ENCODE results near the gene KIFC3. TPM values are rescaled to one million over a fixed set of nuclear protein-coding genes. Genes with fewer than 3 reads are reported as not detected.

Gene KIFC3
- total RNA-seq, 1 experiment from 2014 or later = 64.6 TPM

DNA sequence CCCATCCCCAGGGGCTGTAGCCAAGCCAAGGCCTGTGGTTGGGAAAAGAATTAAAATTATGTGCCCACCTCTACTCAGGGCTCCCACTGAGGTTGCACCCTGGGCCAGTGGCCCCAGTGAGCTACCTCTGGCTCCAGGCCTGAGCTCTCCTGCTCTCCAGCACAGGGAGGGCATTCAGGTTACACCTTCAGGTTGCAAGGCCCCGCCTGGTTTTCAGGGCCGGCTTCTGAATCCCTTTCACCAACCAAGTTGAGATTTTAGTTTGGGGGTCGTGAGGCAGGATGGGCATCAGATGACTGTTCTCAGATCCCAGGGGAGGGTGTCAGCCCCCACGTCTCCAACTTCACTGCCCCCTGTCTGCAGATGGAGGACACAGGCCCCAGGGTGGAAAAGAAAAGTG is 74.7 kb downstream of the KIFC3 start:
- Mint-ChIP-seq H3K4me1 (ENCODE audit: low read depth, unreplicated experiment) (no peaks in the 10 kb centered on the region), H3K27me3 (ENCODE audit: unreplicated experiment) (peaks cover 55% of the 10 kb centered on the region), H3K27ac (ENCODE audit: unreplicated experiment) (no peak overlapping the region), H3K9me3 (ENCODE audit: low read depth, unreplicated experiment) (no peaks in the 10 kb centered on the region), H3K36me3 (ENCODE audit: insufficient read depth, unreplicated experiment) (no peaks in the 10 kb centered on the region), H3K4me3 (ENCODE audit: low read depth, unreplicated experiment) (no peak overlapping the region)
- no TSS peak for BruUV-seq (replicated peaks)
- CTCF ChIA-PET = no interaction called here
- intact Hi-C loops (cut with micrococcal nuclease; ENCODE audit: unreplicated experiment) = no loop called here
- TF ChIP-seq, protein P1, sequence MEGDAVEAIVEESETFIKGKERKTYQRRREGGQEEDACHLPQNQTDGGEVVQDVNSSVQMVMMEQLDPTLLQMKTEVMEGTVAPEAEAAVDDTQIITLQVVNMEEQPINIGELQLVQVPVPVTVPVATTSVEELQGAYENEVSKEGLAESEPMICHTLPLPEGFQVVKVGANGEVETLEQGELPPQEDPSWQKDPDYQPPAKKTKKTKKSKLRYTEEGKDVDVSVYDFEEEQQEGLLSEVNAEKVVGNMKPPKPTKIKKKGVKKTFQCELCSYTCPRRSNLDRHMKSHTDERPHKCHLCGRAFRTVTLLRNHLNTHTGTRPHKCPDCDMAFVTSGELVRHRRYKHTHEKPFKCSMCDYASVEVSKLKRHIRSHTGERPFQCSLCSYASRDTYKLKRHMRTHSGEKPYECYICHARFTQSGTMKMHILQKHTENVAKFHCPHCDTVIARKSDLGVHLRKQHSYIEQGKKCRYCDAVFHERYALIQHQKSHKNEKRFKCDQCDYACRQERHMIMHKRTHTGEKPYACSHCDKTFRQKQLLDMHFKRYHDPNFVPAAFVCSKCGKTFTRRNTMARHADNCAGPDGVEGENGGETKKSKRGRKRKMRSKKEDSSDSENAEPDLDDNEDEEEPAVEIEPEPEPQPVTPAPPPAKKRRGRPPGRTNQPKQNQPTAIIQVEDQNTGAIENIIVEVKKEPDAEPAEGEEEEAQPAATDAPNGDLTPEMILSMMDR (IDR thresholded peaks at IDR 0.05; ENCODE audit: unreplicated experiment) = no peak
- no peak for DNase-seq

DNA sequence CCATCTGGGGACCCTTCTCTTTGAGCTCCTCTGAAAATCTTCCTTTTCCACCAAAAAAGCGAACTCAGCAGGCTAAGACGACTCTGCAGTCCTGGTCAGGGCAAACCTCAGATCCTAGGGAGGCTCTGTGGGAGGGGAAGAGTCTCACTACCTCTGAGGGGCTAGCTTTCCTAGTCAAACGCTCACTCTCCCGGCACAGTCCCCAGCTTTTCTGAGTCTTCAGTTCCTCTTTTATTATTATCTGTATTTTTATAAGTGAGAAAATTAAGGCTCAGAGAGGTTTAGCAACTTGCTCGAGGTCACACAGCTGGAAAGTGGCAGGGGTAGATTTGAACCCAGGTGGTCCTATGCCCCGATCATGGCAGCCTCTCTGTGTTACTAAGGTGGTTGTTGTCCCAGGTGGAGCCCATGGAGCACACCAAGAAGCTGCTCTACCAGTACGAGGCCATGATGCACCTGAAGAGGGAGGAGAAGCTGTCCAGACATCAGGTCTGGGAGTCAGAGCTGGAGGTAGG is 75.8 kb downstream of the KIFC3 start:
- TF ChIP-seq, protein P1 (IDR thresholded peaks at IDR 0.05; ENCODE audit: unreplicated experiment) = no peak
- H3K4me3 Mint-ChIP-seq (ENCODE audit: low read depth, unreplicated experiment) = no peak overlapping the region

GRCh38 chr16:57725976-57726375 is 76.3 kb downstream of the KIFC3 start:
- no TSS peak for BruUV-seq (replicated peaks)
- TF ChIP-seq, protein P1 (IDR thresholded peaks at IDR 0.05; ENCODE audit: unreplicated experiment) = no peak

More for the DNA sequence above, 75.8 kb downstream of the KIFC3 start:
- Mint-ChIP-seq H3K4me1 (ENCODE audit: low read depth, unreplicated experiment) (no peaks in the 10 kb centered on the region), H3K27me3 (ENCODE audit: unreplicated experiment) (peaks cover 50% of the 10 kb centered on the region), H3K36me3 (ENCODE audit: insufficient read depth, unreplicated experiment) (no peaks in the 10 kb centered on the region), H3K27ac (ENCODE audit: unreplicated experiment) (no peak overlapping the region), H3K9me3 (ENCODE audit: low read depth, unreplicated experiment) (no peaks in the 10 kb centered on the region)
- intact Hi-C loops (cut with micrococcal nuclease; ENCODE audit: unreplicated experiment) = no loop called here
- DNase-seq = no peak
- no TSS peak for BruUV-seq (replicated peaks)
- CTCF ChIA-PET = no interaction called here

GRCh38 chr16:57725554-57725953 is 76.7 kb downstream of the KIFC3 start:
- Mint-ChIP-seq H3K27ac (ENCODE audit: unreplicated experiment) (no peak overlapping the region), H3K4me3 (ENCODE audit: low read depth, unreplicated experiment) (no peak overlapping the region), H3K27me3 (ENCODE audit: unreplicated experiment) (peaks cover 40% of the 10 kb centered on the region), H3K36me3 (ENCODE audit: insufficient read depth, unreplicated experiment) (no peaks in the 10 kb centered on the region), H3K4me1 (ENCODE audit: low read depth, unreplicated experiment) (no peaks in the 10 kb centered on the region), H3K9me3 (ENCODE audit: low read depth, unreplicated experiment) (no peaks in the 10 kb centered on the region)
- TF ChIP-seq, protein P1 (IDR thresholded peaks at IDR 0.05; ENCODE audit: unreplicated experiment) = no peak
- intact Hi-C loops (cut with micrococcal nuclease; ENCODE audit: unreplicated experiment) = no loop called here
- no peak for DNase-seq
- no TSS peak for BruUV-seq (replicated peaks)
- CTCF ChIA-PET = interaction anchor here (1.5 kb wide), 1 partner anchor 10 kb away, joined by 3 read pairs; the partner anchor contains the start of gene KATNB1

More at GRCh38 chr16:57725976-57726375, 76.3 kb downstream of the KIFC3 start:
- CTCF ChIA-PET = no interaction called here
- Mint-ChIP-seq H3K4me3 (ENCODE audit: low read depth, unreplicated experiment) (no peak overlapping the region), H3K4me1 (ENCODE audit: low read depth, unreplicated experiment) (no peaks in the 10 kb centered on the region), H3K36me3 (ENCODE audit: insufficient read depth, unreplicated experiment) (no peaks in the 10 kb centered on the region), H3K27me3 (ENCODE audit: unreplicated experiment) (peaks cover 44% of the 10 kb centered on the region), H3K9me3 (ENCODE audit: low read depth, unreplicated experiment) (no peaks in the 10 kb centered on the region), H3K27ac (ENCODE audit: unreplicated experiment) (no peak overlapping the region)
- intact Hi-C loops (cut with micrococcal nuclease; ENCODE audit: unreplicated experiment) = no loop called here
- DNase-seq = no peak

Measured in Calu3 (cell line).